ENCODE measurements around the gene MAST2. TPM values are rescaled to one million over a fixed set of nuclear protein-coding genes. Genes with fewer than 3 reads are reported as not detected.

Gene MAST2
- total and polyA plus RNA-seq, 2 of the 13 experiments (the other 11 are each of a cell fraction or from before 2014, with no cell fraction given): 15.3 to 23.0 TPM

DNA sequence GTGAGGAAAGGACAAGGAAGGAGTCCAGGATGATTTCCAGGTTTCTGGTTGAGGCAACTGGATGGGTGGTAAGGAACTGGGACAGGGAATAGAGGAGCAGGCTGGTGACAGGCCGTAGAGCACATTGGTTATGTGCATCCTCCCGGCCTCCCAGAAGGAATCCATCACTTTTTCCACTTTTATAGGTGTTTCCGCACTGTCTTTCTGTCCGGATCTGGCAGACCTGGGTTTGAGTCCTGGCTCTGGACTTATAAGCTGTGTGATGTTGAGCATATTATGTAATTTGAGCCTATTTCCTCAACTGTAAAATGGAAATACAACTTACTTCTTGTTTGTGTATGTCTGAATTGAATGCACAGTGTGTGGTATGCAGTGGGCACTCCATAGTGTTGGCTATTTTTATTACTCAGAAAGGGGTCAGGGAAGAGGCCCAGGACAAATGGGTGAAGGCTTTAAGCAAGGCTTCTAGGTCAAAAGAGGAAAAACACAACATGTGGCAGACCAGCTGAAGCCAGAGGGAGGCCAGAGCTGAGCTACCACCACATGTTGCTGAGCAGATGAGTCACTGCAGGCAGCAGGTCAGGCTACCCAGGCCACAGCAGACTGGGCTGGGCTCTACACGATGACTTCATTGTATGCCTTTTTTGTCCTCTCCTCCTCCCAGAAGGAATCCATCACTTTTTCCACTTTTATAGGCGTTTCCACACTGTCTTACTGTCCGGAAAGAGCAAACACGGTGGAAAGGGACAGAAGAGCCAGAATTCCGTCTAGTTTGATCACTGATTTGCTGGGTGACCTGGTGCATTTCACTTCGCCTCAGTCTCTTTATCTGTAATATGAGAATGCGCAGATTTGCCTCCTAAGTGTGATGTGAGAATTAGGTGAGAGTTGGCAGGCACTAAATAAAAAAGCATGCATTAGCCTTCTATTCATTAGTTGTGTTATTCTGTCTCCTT, 791 bp upstream of the MAST2 start (continued):
- TF ChIP-seq TOE1 (CRISPR knock-in tag; IDR thresholded peaks at IDR 0.05) (no peak), SP140L (CRISPR knock-in tag; IDR thresholded peaks at IDR 0.05; ENCODE audit: borderline replicate concordance) (no peak), ELF1 (CRISPR knock-in tag; IDR thresholded peaks at IDR 0.05) (no peak), ZNF274 (CRISPR knock-in tag; IDR thresholded peaks at IDR 0.05) (0 out of 2 replicates have a peak, but pooled peaks have one; percentile 29), ZNF773 (CRISPR knock-in tag; IDR thresholded peaks at IDR 0.05; ENCODE audit: borderline replicate concordance) (no peak), RXRB (CRISPR knock-in tag; IDR thresholded peaks at IDR 0.05; ENCODE audit: borderline replicate concordance) (peak; percentile 23), LCORL (IDR thresholded peaks at IDR 0.05) (no peak), LCORL (CRISPR knock-in tag; IDR thresholded peaks at IDR 0.05) (0 out of 2 replicates have a peak, but pooled peaks have one; percentile 15)
- TF ChIP-seq, protein P1, sequence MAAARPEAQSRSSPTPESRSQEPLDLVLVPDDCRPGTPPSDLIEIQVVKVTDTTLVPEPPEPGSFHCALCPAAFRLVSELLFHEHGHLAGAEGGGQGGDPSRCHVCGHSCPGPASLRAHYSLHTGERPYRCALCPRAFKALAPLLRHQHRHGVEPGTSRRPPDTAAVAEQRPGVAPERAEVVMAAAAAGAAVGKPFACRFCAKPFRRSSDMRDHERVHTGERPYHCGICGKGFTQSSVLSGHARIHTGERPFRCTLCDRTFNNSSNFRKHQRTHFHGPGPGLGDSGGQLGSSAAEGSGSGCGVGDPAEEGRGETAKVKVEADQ (CRISPR knock-in tag; IDR thresholded peaks at IDR 0.05; ENCODE audit: borderline replicate concordance): peak; percentile 74; the same call in 1 of the 2 replicates
- TF ChIP-seq, protein P2, sequence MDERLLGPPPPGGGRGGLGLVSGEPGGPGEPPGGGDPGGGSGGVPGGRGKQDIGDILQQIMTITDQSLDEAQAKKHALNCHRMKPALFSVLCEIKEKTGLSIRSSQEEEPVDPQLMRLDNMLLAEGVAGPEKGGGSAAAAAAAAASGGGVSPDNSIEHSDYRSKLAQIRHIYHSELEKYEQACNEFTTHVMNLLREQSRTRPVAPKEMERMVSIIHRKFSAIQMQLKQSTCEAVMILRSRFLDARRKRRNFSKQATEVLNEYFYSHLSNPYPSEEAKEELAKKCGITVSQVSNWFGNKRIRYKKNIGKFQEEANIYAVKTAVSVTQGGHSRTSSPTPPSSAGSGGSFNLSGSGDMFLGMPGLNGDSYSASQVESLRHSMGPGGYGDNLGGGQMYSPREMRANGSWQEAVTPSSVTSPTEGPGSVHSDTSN (CRISPR knock-in tag; IDR thresholded peaks at IDR 0.05): no peak

All from HepG2 (cell line).